HUES64 (cell line): ENCODE results near the gene TXNDC9.
"Not testable (repeated sequence)": the region's sequence is repeated elsewhere in the genome, so short reads cannot be mapped to it uniquely, and the experiment has no call there.

Experiments
- H3K27ac ChIP-seq: 2 replicates; pipeline ENCODE4 v1.7.0; 2013; ENCODE audit warnings: low read depth, low read length, inconsistent platforms
- H3K27me3 ChIP-seq: 2 replicates; pipeline ENCODE4 v1.6.1; 2013; ENCODE audit warnings: mild to moderate bottlenecking, low read length; ENCODE audit not compliant: insufficient read depth
- H3K36me3 ChIP-seq: 2 replicates; pipeline ENCODE4 v1.6.1; 2013; ENCODE audit warnings: mild to moderate bottlenecking, low read length; ENCODE audit not compliant: insufficient read depth
- H3K4me1 ChIP-seq: 2 replicates; pipeline ENCODE4 v1.6.1; 2013; ENCODE audit warnings: mild to moderate bottlenecking, low read length, moderate library complexity; ENCODE audit not compliant: insufficient read depth
- H3K4me3 ChIP-seq: 2 replicates; pipeline ENCODE4 v1.5.1; 2013; ENCODE audit warnings: mild to moderate bottlenecking, low read length, moderate library complexity
- H3K9ac ChIP-seq: 2 replicates; pipeline ENCODE4 v1.6.1; 2013; ENCODE audit warnings: mild to moderate bottlenecking, low read depth, low read length
- H3K9me3 ChIP-seq: 2 replicates; pipeline ENCODE4 v1.6.1; 2013; ENCODE audit warnings: low read depth, low read length; ENCODE audit not compliant: insufficient read depth
- WGBS: fragments of 150-250, 120-280 bp; methylation state at CpG from one replicate; pipeline ENCODE4 v1.1.7; 2013; ENCODE audit warnings: missing lambda C conversion rate; 5-methylcytosine and 5-hydroxymethylcytosine counted together

TXNDC9 gene

GRCh38 chr2:99317873-99318200 is 18.3 kb downstream of the TXNDC9 start:
- not testable (repeated sequence) for H3K4me3 ChIP-seq, H3K4me1 ChIP-seq, H3K9ac ChIP-seq, H3K9me3 ChIP-seq, H3K27ac ChIP-seq, H3K27me3 ChIP-seq
- peaks cover 58% of the 10 kb centered on the region for H3K36me3 ChIP-seq
- WGBS = 98% methylated on average over 7 of the region's 7 CpGs

- Histone ChIP-seq H3K9ac (no peak overlapping the region), H3K4me1 (no peaks in the 10 kb centered on the region), H3K9me3 (no peaks in the 10 kb centered on the region), H3K4me3 (no peak overlapping the region), H3K36me3 (peaks cover 54% of the 10 kb centered on the region), H3K27ac (no peak overlapping the region), H3K27me3 (no peaks in the 10 kb centered on the region)
- 97% methylated on average over 9 of the region's 9 CpGs for WGBS
These were observed 18.8 kb downstream of the TXNDC9 start for GRCh38 chr2:99317161-99317872.

GRCh38 chr2:99301097-99301496 is 35.0 kb downstream of the TXNDC9 start, which contains the start of gene LYG1:
Gene LYG1 (minus strand): TSS chr2:99301197. CDS start chr2:99295670, 5,527 bp downstream.
- not testable (repeated sequence) for H3K27me3 ChIP-seq, H3K4me1 ChIP-seq, H3K36me3 ChIP-seq, H3K9ac ChIP-seq, H3K27ac ChIP-seq, H3K4me3 ChIP-seq, H3K9me3 ChIP-seq
- WGBS = no CpG with 5 or more reads among the region's 2 CpGs

GRCh38 chr2:99299580-99299979 is 36.6 kb downstream of the TXNDC9 start:
- H3K9me3 ChIP-seq = no peaks in the 10 kb centered on the region
- H3K27me3 ChIP-seq = no peaks in the 10 kb centered on the region
- no peak overlapping the region for H3K9ac ChIP-seq
- WGBS = 94% methylated on average over 7 of the region's 7 CpGs
- H3K4me1 ChIP-seq = no peaks in the 10 kb centered on the region
- no peaks in the 10 kb centered on the region for H3K36me3 ChIP-seq
- H3K27ac ChIP-seq = no peak overlapping the region
- no peak overlapping the region for H3K4me3 ChIP-seq

GRCh38 chr2:99297994-99298393 is 38.1 kb downstream of the TXNDC9 start:
- Histone ChIP-seq H3K9ac (no peak overlapping the region), H3K27me3 (no peaks in the 10 kb centered on the region), H3K27ac (no peak overlapping the region)

GRCh38 chr2:99285526-99285925 is 50.6 kb downstream of the TXNDC9 start:
- Histone ChIP-seq H3K9ac (no peak overlapping the region), H3K36me3 (no peaks in the 10 kb centered on the region), H3K27ac (no peak overlapping the region), H3K27me3 (no peaks in the 10 kb centered on the region), H3K4me3 (no peak overlapping the region), H3K9me3 (no peaks in the 10 kb centered on the region), H3K4me1 (peaks cover 16% of the 10 kb centered on the region)
- WGBS = 96% methylated on average over 7 of the region's 7 CpGs

More at GRCh38 chr2:99297994-99298393, 38.1 kb downstream of the TXNDC9 start:
- H3K9me3 ChIP-seq = no peaks in the 10 kb centered on the region
- no peaks in the 10 kb centered on the region for H3K36me3 ChIP-seq
- WGBS = 91% methylated on average over 2 of the region's 2 CpGs
- no peak overlapping the region for H3K4me3 ChIP-seq
- H3K4me1 ChIP-seq = no peaks in the 10 kb centered on the region

GRCh38 chr2:99279969-99280695 is 56.0 kb downstream of the TXNDC9 start:
- no peak overlapping the region for H3K9ac ChIP-seq
- H3K4me1 ChIP-seq = peaks cover 16% of the 10 kb centered on the region
- no peak overlapping the region for H3K4me3 ChIP-seq
- 0 out of 2 replicates have a peak, but pooled peaks cover 4% of the 10 kb centered on the region for H3K9me3 ChIP-seq
- H3K27ac ChIP-seq = no peak overlapping the region
- no peaks in the 10 kb centered on the region for H3K27me3 ChIP-seq
- no peaks in the 10 kb centered on the region for H3K36me3 ChIP-seq

- WGBS = 91% methylated on average over 2 of the region's 2 CpGs
These were observed 57.3 kb downstream of the TXNDC9 start for GRCh38 chr2:99278793-99279291.

GRCh38 chr2:99278195-99278765 is 57.9 kb downstream of the TXNDC9 start:
- H3K4me3 ChIP-seq, H3K36me3 ChIP-seq, H3K27me3 ChIP-seq, H3K9ac ChIP-seq, H3K9me3 ChIP-seq, H3K27ac ChIP-seq: not testable (repeated sequence)
- H3K4me1 ChIP-seq = peaks cover 16% of the 10 kb centered on the region
- 98% methylated on average over 4 of the region's 5 CpGs for WGBS

More at GRCh38 chr2:99278793-99279291, 57.3 kb downstream of the TXNDC9 start:
- Histone ChIP-seq H3K27me3 (no peaks in the 10 kb centered on the region), H3K4me3 (no peak overlapping the region), H3K9me3 (0 out of 2 replicates have a peak, but pooled peaks cover 4% of the 10 kb centered on the region), H3K4me1 (peaks cover 16% of the 10 kb centered on the region), H3K36me3 (no peaks in the 10 kb centered on the region), H3K27ac (no peak overlapping the region), H3K9ac (no peak overlapping the region)

- Histone ChIP-seq H3K36me3 (no peaks in the 10 kb centered on the region), H3K27ac (no peak overlapping the region), H3K4me1 (0 out of 2 replicates have a peak, but pooled peaks cover 3% of the 10 kb centered on the region), H3K27me3 (no peaks in the 10 kb centered on the region), H3K9me3 (peaks cover 20% of the 10 kb centered on the region), H3K9ac (no peak overlapping the region), H3K4me3 (no peak overlapping the region)
- 93% methylated on average over 7 of the region's 7 CpGs for WGBS
These were observed 60.3 kb downstream of the TXNDC9 start for GRCh38 chr2:99275882-99276281.
